Aorta (tissue), 5 donors: Measurements from ENCODE around the gene PEBP1. TPM values are rescaled to one million over a fixed set of nuclear protein-coding genes. Genes with fewer than 3 reads are reported as not detected.
"Not testable (repeated sequence)": the region's sequence is repeated elsewhere in the genome, so short reads cannot be mapped to it uniquely, and the experiment has no call there.

Experiments used
- ATAC-seq: fragments of 200-7000 bp; cut with Tn5 transposase; one replicate; pipeline ENCODE4 v1.9.1; 2022; ENCODE audit warnings: moderate library complexity; ENCODE audit not compliant: low FRiP score
- DNase-seq, 2 donors: peaks; one replicate each; pipeline ENCODE4 v3.0.0-alpha.2; 2020
- H3K27ac ChIP-seq, 2 donors: one replicate each; pipeline ENCODE4 v1.5.1; 2013; ENCODE audit warnings: low read length in 2 of 2, mild to moderate bottlenecking in 2 of 2, moderate library complexity in 2 of 2, control low read depth in 1 of 2, inconsistent platforms in 1 of 2, low read depth in 1 of 2
- H3K27me3 ChIP-seq, 2 donors: one replicate each; pipeline ENCODE4 v1.6.1; 2013; ENCODE audit warnings: control low read depth in 1 of 2, low read length in 1 of 2, mild to moderate bottlenecking in 1 of 2, moderate library complexity in 1 of 2; ENCODE audit not compliant: insufficient read depth in 2 of 2, control insufficient read depth in 1 of 2
- H3K36me3 ChIP-seq, 2 donors: one replicate each; pipeline ENCODE4 v1.6.1; 2013; ENCODE audit warnings: control low read depth in 1 of 2, low read length in 1 of 2, mild to moderate bottlenecking in 1 of 2; ENCODE audit not compliant: insufficient read depth in 2 of 2, control insufficient read depth in 1 of 2
- H3K4me1 ChIP-seq, 2 donors: one replicate each; pipeline ENCODE4 v1.6.1; 2013; ENCODE audit warnings: low read length in 2 of 2, control low read depth in 1 of 2, mild to moderate bottlenecking in 1 of 2, moderate library complexity in 1 of 2; ENCODE audit not compliant: insufficient read depth in 2 of 2, control insufficient read depth in 1 of 2
- H3K4me3 ChIP-seq, 2 donors: one replicate each; pipeline ENCODE4 v1.5.1; 2013; ENCODE audit warnings: low read length in 2 of 2, control low read depth in 1 of 2, mild to moderate bottlenecking in 1 of 2
- H3K9me3 ChIP-seq: one replicate; pipeline ENCODE4 v1.6.1; 2013; ENCODE audit warnings: mild to moderate bottlenecking, low read length; ENCODE audit not compliant: control insufficient read depth
- WGBS, 2 donors: extraction: QIAGEN DNeasy Blood & Tissue Kit; methylation state at CpG; one replicate each; pipeline ENCODE4 v1.1.7; 2013; 5-methylcytosine and 5-hydroxymethylcytosine counted together
- intact Hi-C, 2 donors: fragments of 100-400 bp; cut with DNase I; formaldehyde crosslinking; loops; one replicate each; pipeline versions ENCODE4 v1.14.2 to v1.15.0; 2022
- polyA plus RNA-seq, 2 donors: library from polyadenylated mRNA; stranded (reverse); fragments of 200-250 nt; gene quantifications; one replicate each; pipeline ENCODE4 v1.2.3, GENCODE V29; 2013
- total RNA-seq, 2 donors: library from RNA; stranded (reverse); fragmentation: NEBNext Ultra II Directional; extraction: Animal tissue kit (Norgen Biotek cat#: 25700); gene quantifications; one replicate each; pipeline ENCODE4 v1.2.1, GENCODE V29; 2021
- donor health status: healthy with polysubstance abuse.
- donor health status: Bipolar disorder and iron deficiency.
- donor health status: DM: no; HTN: no; CAD: no.
- donor health status: DM: no; HTN: no; CAD: no.
- donor health status: DM: yes; HTN: yes; CAD: no.

PEBP1 gene
- total and polyA plus RNA-seq, 4 donors: 122 to 532 (median 215) TPM

GRCh38 chr12:118124333-118124874 is 11.5 kb upstream of the PEBP1 start:
- no peaks in the 10 kb centered on the region for H3K4me1 ChIP-seq
- H3K4me3 ChIP-seq: no peak overlapping the region
- H3K27me3 ChIP-seq: no peaks in the 10 kb centered on the region
- no peaks in the 10 kb centered on the region for H3K36me3 ChIP-seq
- intact Hi-C loops: no loop called here
- ATAC-seq (no peak), DNase-seq (no peak)
- H3K9me3 ChIP-seq: no peaks in the 10 kb centered on the region
- 93 to 94% methylated on average over 5 of the region's 5 CpGs for WGBS, 2 donors
- H3K27ac ChIP-seq: no peak overlapping the region

GRCh38 chr12:118125743-118126118 is 10.2 kb upstream of the PEBP1 start:
- Histone ChIP-seq H3K27me3 (no peaks in the 10 kb centered on the region), H3K4me1 (no peaks in the 10 kb centered on the region), H3K36me3 (no peaks in the 10 kb centered on the region), H3K9me3 (no peaks in the 10 kb centered on the region), H3K4me3 (no peak overlapping the region), H3K27ac (no peak overlapping the region)
- ATAC-seq (no peak), DNase-seq (peak in 1 of 2 donors; percentile 2)
- WGBS, 2 donors: 95 to 97% methylated on average over 4 of the region's 4 CpGs
- intact Hi-C loops: no loop called here

- intact Hi-C loops: no loop called here
- H3K4me3 ChIP-seq: no peak overlapping the region
These were observed 9.7 kb upstream of the PEBP1 start for GRCh38 chr12:118126119-118126757.

GRCh38 chr12:118127867-118128266 is 8.1 kb upstream of the PEBP1 start:
- no peak for ATAC-seq
- 85 to 97% methylated on average over 5 of the region's 5 CpGs for WGBS, 2 donors
- intact Hi-C loops: no loop called here

More at GRCh38 chr12:118126119-118126757, 9.7 kb upstream of the PEBP1 start:
- Histone ChIP-seq H3K36me3 (no peaks in the 10 kb centered on the region), H3K4me1 (no peaks in the 10 kb centered on the region), H3K27ac (no peak overlapping the region), H3K27me3 (no peaks in the 10 kb centered on the region), H3K9me3 (no peaks in the 10 kb centered on the region)
- DNase-seq: peak in 1 of 2 donors; percentile 52
- ATAC-seq: no peak
- WGBS, 2 donors: 55 to 65% methylated on average over 13 of the region's 13 CpGs

GRCh38 chr12:118129436-118129835 is 6.5 kb upstream of the PEBP1 start:
- ATAC-seq, H3K9me3 ChIP-seq, H3K4me3 ChIP-seq, H3K27me3 ChIP-seq, intact Hi-C loops, H3K27ac ChIP-seq, H3K4me1 ChIP-seq, H3K36me3 ChIP-seq: not testable (repeated sequence)
- peak in 1 of 2 donors; percentile 23 for DNase-seq
- WGBS, 2 donors: 94 to 97% methylated on average over 5 of the region's 5 CpGs

More at GRCh38 chr12:118127867-118128266, 8.1 kb upstream of the PEBP1 start:
- peak in 1 of 2 donors; percentile 14 for DNase-seq
- Histone ChIP-seq H3K27me3 (no peaks in the 10 kb centered on the region), H3K4me3 (no peak overlapping the region), H3K9me3 (no peaks in the 10 kb centered on the region), H3K36me3 (no peaks in the 10 kb centered on the region), H3K27ac (no peak overlapping the region), H3K4me1 (no peaks in the 10 kb centered on the region)

GRCh38 chr12:118136559-118137003 is 657 bp downstream of the PEBP1 start:
- Histone ChIP-seq H3K36me3 (peaks cover 2 to 6% of the 10 kb centered on the region in 2 donors), H3K27me3 (no peaks in the 10 kb centered on the region), H3K27ac (peak overlapping the region in 1 of 2 donors; percentile 60), H3K9me3 (no peaks in the 10 kb centered on the region), H3K4me1 (no peaks in the 10 kb centered on the region), H3K4me3 (peak overlapping the region; percentile 72 to 77)
- intact Hi-C loops: loop anchor here (10.0 kb wide), 2 partner anchors 238 to 262 kb away; partner anchors contain the start of genes SUDS3 (in 1 of the 2) and TAOK3 (in 1 of the 2)
- WGBS, 2 donors: 1% methylated on average over 29 of the region's 29 CpGs
- DNase-seq (peak; percentile 75 to 88), ATAC-seq (peak; percentile 74)

GRCh38 chr12:118137148-118137678 is 1.3 kb downstream of the PEBP1 start:
- peak overlapping the region; percentile 72 to 77 for H3K4me3 ChIP-seq
- 67 to 73% methylated on average over 10 of the region's 10 CpGs for WGBS, 2 donors
- intact Hi-C loops: loop anchor here (10.0 kb wide), 2 partner anchors 238 to 262 kb away; partner anchors contain the start of genes SUDS3 (in 1 of the 2) and TAOK3 (in 1 of the 2)
- peaks cover 2 to 6% of the 10 kb centered on the region in 2 donors for H3K36me3 ChIP-seq
- no peak for DNase-seq
- H3K9me3 ChIP-seq: no peaks in the 10 kb centered on the region
- no peak for ATAC-seq
- no peaks in the 10 kb centered on the region for H3K27me3 ChIP-seq
- no peaks in the 10 kb centered on the region for H3K4me1 ChIP-seq
- H3K27ac ChIP-seq: peak overlapping the region in 1 of 2 donors; percentile 16

- Histone ChIP-seq H3K27me3 (no peaks in the 10 kb centered on the region), H3K36me3 (peaks cover 2 to 6% of the 10 kb centered on the region in 2 donors), H3K9me3 (no peaks in the 10 kb centered on the region), H3K27ac (no peak overlapping the region), H3K4me3 (no peak overlapping the region), H3K4me1 (no peaks in the 10 kb centered on the region)
- intact Hi-C loops: no loop called here
- no peak for ATAC-seq
- WGBS, 2 donors: 96% methylated on average over 8 of the region's 8 CpGs
- no peak for DNase-seq
These were observed 4.9 kb downstream of the PEBP1 start for GRCh38 chr12:118140825-118141224.
